Stimulated activated CD4-positive, alpha-beta T cell treated with anti-CD3 and anti-CD28 coated beads, Interleukin-4, amount 100 ng/mL, for 4 hours (primary cell): Measurements from ENCODE around the gene RPL6.
"Not testable (repeated sequence)": the region's sequence is repeated elsewhere in the genome, so short reads cannot be mapped to it uniquely, and the experiment has no call there.

ENCODE experiments used
- DNase-seq, 2 experiments: peaks; one replicate each; pipeline ENCODE4 v3.0.0-alpha.2; 2020

RPL6 gene

GRCh38 chr12:112409064-112409905 lies at the start of gene RPL6:
RPL6 (minus strand) TSS chr12:112409605; CDS start chr12:112408656, 949 bp downstream.
- peak; percentile 57 to 79 for DNase-seq

DNA sequence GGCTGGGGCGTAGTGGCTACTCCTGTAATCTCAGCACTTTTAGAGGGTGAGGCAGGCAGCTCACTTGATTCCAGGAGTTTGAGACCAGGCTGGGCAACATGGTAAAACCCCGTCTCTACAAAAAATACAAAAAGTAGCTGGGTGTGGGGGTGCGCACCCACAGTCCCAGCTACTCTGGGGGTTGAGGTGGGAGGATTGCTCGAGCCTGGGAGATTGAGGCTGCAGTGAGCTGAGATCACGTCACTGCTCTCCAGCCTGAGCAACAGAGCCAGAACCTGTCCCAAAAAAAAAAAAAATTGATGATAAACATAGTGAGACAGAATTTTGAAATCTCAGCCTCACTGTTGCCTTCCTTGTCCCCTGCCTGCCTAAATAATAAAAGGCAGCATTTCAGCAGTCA lies 49.3 kb upstream of the RPL6 start:
- DNase-seq = no peak

DNA sequence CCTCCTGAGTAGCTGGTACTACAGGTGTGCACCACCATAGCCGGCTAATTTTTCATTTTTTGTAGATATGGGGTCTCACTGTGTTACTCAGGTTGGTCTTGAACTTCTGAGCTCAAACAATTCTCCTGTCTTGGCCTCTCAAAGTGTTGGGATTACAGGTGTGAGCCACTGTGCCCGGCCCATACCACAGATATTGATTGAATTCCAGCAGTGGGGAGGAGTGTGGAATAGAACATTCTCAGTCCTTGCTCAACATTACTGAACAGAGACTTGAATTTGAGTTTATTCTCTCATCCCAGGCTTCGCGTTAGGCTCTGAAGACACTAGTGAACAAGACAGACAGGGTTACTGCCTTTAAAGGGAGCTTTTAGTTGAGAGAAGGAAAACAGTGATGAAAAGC lies 48.9 kb upstream of the RPL6 start:
- DNase-seq = no peak

GRCh38 chr12:112457142-112457541 lies 47.7 kb upstream of the RPL6 start:
- not testable (repeated sequence) for DNase-seq

GRCh38 chr12:112456029-112456428 lies 46.6 kb upstream of the RPL6 start:
- no peak for DNase-seq

GRCh38 chr12:112450725-112451124 lies 41.3 kb upstream of the RPL6 start:
- DNase-seq = no peak

GRCh38 chr12:112448165-112448564 lies 38.8 kb upstream of the RPL6 start:
- not testable (repeated sequence) for DNase-seq

DNA sequence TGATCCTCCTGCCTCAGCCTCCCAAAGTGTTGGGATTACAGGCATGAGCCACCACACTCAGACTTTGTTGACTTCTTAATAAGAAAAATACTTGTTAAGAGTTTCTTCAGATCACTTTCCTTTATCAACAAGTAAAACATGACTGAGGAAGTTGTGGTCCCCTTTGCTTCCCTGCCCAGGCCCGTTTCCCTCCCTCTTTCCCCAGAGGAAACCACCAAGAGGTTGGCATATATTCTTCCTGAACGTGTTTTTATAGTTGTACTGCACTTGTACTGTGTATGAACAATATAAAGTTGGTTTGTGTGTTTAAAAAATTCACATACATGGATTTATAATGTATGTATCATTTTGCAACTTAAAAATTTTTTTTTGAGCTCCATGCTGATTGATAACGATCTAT lies 37.7 kb upstream of the RPL6 start:
- DNase-seq = no peak

DNA sequence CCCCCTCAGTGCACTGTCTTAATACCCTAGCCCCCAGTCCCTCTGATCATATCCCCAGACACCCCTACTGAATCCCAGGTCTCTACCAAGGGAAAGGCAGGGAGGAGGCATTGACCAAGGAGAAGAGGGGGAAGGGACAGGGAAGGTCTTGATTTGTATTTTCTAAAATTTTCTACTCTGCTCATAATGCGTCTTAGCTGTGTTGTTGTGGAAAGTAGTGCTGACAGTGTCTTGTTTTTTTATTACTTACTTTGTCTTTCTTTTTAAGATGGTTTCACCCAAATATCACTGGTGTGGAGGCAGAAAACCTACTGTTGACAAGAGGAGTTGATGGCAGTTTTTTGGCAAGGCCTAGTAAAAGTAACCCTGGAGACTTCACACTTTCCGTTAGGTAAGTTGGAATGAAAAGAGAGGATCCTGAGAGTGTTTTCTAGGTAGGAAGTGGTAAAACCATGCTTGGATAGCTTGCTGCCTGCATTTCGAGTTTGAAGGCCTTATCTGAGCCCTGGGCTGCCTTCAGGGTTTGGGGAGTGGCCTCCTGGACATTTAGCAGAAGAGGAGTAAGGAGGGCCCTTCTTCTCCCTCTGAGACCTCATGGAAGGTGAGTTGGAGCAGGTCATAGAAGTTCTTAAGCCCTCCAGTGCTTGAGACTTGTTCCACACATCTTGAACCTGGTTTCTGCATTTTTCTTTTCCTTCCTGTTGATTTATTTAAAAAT lies 36.8 kb upstream of the RPL6 start:
- no peak for DNase-seq

- DNase-seq = no peak
These were observed 34.5 kb upstream of the RPL6 start for GRCh38 chr12:112443916-112444315.

- DNase-seq = not testable (repeated sequence)
These were observed 31.2 kb upstream of the RPL6 start for GRCh38 chr12:112440653-112441052.

DNA sequence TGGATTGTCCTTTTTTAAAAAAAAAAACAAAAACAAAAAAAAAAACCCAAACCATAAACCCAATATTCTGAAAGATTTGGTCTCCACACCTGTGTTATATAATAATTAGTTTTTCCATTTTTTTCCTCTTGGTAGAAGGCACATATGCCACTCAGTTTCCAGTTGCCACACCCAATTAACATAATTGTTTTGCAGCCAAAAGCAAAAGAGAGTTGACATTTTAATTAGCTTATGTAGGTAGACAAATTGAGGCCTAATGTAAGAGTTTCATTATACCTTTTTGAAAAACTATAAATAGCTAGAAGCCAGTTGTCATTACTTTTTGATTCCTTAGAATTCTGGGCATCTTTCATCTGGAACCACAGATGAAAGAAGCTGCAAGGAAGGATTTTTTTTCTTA lies 30.4 kb upstream of the RPL6 start:
- no peak for DNase-seq

DNA sequence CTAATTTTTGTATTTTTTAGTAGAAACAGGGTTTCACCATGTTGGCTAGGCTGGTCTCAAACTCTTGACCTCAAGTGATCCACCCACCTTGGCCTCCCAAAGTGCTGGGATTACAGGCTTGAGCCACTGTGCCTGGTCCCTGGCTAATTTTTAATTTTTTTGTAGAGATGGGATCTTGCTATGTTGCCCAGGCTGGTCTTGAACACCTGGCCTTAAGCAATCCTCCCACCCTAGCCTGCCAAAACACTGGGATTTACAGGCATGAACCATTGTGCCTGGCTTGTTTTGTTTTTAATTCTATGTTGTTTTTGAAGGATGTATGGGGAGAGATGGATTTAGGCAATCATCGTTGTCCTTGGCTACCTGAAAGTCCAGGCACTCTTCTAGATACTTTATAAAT lies 29.2 kb upstream of the RPL6 start:
- not testable (repeated sequence) for DNase-seq

DNA sequence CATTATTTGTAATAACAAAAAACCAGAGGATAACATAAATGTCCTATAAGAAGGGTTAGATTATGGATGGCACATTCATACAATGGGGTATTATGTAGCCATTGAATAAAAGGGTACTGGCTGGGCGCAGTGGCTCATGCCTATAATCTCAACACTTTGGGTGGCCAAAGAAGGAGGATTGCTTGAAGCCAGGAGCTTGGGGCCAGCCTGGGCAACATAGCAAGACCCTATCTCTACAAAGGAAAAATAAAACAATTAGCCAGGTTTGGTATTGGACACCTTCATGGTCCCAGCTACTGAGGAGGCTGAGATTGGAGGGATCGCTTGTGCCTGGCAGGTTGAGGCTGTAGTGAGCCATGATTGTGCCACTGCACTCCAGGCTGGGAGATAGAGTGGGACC lies 24.1 kb upstream of the RPL6 start:
- no peak for DNase-seq

DNA sequence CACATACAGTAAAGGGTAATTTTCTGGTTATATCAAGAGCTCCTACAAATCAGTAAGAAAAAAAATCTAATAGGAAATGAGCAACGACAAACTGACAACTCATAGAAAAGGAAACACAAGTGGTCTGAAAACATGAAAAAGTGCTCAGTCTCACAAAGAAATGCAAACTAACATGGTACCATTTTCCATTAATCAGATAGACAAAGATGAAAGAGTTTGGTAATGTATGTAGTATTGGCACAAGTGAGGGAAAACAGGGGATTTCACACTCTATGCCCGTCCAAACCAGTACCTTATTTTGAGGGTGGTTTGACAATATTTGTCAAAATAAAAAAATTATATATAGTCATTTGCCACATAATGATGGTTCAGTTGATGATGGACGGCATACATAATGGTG lies 22.6 kb upstream of the RPL6 start:
- no peak for DNase-seq

DNA sequence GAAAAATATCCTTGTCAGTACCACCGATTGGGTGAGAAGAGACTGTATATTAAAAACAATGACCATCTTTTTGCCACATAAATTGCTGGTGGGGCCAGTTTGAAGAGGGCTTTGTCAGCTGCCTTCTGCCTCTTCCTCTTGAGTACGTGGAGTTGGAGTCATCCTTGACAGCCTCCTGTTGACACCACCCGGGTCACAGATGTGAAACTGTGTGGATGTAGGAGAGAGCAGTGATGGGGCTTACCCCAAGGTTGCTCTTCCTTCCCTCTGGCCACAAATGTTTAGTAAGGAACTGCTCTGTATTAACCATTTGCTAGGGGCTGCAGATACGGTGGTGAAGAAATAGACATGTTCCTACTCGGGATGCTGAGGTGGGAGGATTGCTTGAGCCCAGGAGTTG lies 21.5 kb upstream of the RPL6 start:
- no peak for DNase-seq

DNA sequence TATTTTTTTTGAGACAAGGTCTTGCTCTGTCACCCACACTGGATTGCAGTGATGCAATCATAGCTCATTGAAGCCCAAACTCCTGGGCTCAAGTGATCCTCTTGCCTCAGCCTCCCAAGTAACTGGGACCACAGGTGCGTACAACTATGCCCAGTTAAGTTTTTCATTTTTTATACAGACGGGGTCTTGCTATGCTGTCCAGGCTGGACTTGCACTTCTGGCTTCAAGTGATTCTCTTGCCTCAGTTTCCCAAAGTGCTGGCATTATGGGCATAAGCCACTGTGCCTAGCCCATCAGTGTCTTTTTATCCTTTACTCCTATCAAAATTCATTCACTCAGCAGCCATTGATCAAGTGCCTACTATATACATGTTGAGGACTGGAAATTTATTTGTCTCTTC lies 18.4 kb upstream of the RPL6 start:
- DNase-seq = no peak

- no peak for DNase-seq
These were observed 16.4 kb upstream of the RPL6 start for GRCh38 chr12:112425582-112426382.

- DNase-seq = no peak
These were observed 14.7 kb upstream of the RPL6 start for GRCh38 chr12:112424126-112424525.

DNA sequence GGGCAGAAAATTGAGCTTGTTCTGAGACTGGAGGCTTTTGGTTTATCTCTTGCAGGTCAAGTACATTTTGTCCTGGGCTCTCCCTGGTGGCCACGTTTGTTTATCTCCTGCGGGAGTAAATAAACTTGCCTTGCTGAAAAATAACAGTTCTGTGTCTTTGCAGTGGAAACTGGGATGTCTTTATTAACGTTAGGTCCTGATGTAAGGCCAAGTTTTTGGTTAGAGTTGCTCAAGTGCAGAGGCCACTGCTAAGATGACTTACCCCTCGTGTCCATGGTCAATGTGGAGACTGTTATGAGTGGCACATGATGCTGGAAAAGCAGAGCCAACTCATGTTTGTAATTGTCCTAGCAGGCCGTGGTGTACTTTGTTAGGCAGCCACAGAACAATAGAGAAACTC lies 13.1 kb upstream of the RPL6 start:
- no peak for DNase-seq

- DNase-seq = no peak
These were observed 12.0 kb upstream of the RPL6 start for GRCh38 chr12:112421363-112421762.

- DNase-seq = no peak
These were observed 11.3 kb upstream of the RPL6 start for GRCh38 chr12:112420740-112421139.
